Iris pigment epithelial cell (primary cell): Measurements from ENCODE around the gene CENPB.
"Not testable (repeated sequence)": the region's sequence is repeated elsewhere in the genome, so short reads cannot be mapped to it uniquely, and the experiment has no call there.

Source experiments
- DNase-seq: peaks from one replicate; pipeline ENCODE4 v3.0.0-alpha.2; 2011; ENCODE audit warnings: low read depth

The CENPB gene, protein sequence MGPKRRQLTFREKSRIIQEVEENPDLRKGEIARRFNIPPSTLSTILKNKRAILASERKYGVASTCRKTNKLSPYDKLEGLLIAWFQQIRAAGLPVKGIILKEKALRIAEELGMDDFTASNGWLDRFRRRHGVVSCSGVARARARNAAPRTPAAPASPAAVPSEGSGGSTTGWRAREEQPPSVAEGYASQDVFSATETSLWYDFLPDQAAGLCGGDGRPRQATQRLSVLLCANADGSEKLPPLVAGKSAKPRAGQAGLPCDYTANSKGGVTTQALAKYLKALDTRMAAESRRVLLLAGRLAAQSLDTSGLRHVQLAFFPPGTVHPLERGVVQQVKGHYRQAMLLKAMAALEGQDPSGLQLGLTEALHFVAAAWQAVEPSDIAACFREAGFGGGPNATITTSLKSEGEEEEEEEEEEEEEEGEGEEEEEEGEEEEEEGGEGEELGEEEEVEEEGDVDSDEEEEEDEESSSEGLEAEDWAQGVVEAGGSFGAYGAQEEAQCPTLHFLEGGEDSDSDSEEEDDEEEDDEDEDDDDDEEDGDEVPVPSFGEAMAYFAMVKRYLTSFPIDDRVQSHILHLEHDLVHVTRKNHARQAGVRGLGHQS

GRCh38 chr20:3786665-3787323, at the start of gene CENPB:
Gene CENPB (minus strand): TSS chr20:3786740. CDS start chr20:3786483, 257 bp downstream.
- peak; percentile 80 for DNase-seq

DNA sequence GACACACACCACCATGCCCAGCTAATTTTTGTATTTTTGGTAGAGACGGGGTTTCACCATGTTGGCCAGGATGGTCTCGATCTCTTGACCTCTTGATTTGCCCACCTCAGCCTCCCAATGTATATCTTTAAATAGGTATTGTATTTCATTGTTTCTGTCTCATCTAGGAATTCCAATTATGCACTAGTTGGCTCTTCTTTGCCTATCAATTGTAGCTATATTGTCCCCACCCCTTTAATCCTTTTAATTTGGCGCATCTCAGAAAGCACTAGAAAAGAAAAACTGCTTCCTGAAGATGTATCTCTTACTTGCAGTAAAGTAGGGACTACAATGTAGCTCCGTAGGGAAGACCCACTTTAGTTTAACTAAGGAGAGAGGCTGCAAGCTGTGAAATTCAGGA, 49.6 kb upstream of the CENPB start:
- no peak for DNase-seq

DNA sequence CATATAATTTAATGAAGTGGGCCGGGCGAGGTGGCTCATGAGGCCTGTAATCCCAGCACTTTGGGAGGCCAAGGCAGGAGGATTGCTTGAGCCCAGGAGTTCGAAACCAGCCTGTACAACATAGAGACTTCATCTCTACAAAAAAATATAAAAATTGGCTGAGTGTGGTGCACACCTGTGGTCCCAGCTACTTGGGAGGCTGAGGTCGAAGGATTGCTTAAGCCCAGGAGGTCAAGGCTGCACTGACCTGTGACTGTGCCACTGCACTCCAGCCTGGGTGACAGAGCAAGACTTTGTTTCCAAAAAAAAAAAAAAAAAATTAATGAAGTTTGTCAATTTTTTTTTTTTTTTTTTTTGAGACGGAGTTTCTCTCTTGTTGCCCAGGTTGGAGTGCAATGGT, 43.4 kb upstream of the CENPB start:
- DNase-seq = not testable (repeated sequence)

- no peak for DNase-seq
These were observed 42.3 kb upstream of the CENPB start for GRCh38 chr20:3828798-3829197.

- no peak for DNase-seq
These were observed 39.9 kb upstream of the CENPB start for GRCh38 chr20:3826420-3826819.

DNA sequence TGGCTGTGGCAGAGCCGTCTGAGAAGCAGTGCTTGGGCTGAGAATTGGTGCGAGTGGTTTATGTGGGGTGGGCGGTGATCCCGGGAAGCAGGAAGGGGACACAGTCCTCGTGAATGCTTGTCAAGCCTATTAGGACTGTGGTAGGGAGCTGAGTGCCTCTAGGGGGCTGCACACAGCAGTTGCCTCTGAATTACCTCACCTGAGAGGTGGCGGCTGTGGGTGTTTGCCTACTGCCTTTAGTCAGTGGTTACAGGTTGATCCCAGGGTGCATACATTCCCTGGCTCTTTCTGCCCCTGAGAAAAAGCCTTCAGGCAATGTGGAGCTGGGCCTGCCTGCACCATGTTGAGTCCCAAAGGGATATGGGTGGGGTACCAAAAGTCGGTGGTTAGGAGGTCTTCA, 39.0 kb upstream of the CENPB start:
- no peak for DNase-seq

DNA sequence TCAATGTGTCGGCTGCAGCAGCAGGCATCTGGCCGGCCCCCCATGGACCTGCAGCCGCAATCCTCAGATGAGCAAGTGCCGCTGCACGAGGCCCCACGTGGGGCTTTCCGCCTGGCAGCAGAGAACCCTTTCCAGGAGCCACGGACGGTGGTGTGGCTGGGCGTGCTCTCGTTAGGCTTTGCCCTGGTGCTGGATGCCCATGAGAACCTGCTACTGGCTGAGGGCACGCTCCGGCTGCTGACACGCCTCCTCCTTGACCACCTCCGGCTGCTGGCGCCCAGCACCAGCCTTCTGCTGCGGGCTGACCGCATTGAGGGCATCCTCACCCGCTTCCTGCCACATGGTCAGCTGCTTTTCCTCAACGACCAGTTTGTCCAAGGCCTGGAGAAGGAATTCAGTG, 37.3 kb upstream of the CENPB start:
- DNase-seq = no peak

GRCh38 chr20:3821996-3822395, 35.5 kb upstream of the CENPB start:
- DNase-seq = no peak

- DNase-seq = no peak
These were observed 34.6 kb upstream of the CENPB start for GRCh38 chr20:3820901-3821727.

- DNase-seq = peak; percentile 96
These were observed 33.7 kb upstream of the CENPB start, which contains the start of gene AP5S1 for GRCh38 chr20:3820048-3820900. Gene AP5S1 (plus strand): TSS chr20:3820547. CDS start chr20:3822118, 1,571 bp downstream.

- no peak for DNase-seq
These were observed 33.0 kb upstream of the CENPB start for GRCh38 chr20:3819411-3820047.

DNA sequence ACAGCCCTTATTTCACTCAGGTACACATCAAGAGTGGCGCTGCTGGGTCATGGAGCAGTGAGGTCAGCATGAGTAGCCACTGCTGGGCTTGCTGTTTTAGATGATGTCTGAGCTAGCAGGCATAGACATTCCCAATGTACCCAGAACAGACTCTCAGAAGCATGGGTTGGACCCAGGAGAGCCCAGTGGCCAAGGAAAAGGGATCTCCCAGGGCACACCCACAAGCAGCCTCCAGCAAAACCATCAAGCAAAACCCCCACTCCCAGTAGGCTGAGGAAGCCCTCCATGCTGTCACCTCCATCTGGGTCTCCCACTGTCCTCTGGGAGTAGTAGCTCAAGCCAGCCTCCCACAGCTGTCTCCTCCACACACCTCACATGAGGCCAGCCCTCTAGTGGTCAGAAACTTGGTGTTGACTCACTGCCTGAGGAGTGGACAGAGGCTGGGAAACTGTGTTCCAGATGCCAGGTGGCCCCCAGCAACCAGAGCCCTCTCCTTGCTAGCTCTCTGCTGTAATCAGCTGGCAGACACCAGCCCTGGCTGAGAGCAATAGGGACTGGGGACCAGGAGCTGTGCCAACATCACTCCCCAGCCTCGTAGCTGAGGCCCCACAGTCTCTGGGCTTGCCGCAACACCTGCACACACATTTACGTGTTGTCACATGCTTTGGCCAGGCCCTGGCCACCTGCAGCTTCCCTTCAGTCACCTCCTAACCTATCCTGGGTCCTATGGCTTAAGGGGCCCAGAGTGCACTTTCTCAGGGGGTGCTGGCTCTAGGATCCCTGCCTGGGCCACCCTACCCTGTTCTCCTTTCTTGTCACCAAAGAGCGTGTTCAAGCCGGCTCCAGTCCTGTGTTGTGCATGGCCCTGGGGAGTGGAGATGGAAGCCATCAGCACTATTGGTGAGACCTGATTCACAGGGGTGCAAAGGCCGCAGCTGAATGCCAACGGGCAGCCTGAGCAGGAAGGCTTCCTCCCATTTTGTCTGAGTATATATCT, 31.9 kb upstream of the CENPB start:
- DNase-seq = peak; percentile 79

DNA sequence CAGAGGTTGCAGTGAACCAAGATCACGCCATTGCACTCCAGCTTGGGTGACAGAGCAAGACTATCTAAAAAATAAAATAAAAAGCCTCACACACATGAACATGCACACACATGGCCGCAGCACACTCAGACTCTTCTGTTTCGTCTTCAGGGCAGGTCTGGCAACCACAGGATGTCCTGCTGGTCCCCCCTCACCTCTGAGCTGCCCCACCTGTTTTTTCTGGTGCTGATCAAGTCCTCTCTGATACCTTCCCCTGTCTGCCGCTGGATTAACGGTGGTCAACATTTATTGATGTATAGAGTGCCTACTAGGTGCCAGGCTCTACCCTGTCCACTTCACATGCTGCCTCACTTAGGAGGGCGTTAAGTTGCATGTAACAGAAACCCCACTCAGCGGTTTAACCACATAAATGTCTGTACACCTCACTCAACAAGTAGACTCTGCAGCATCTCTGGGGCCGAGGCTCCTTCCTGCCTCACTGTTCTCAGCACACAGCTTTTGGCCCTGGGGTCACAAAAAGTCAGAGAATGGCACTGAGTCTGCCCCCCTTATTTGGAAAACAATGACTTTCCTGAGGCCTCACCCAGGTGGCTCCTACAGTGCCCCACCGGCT, 29.3 kb upstream of the CENPB start:
- no peak for DNase-seq

- no peak for DNase-seq
These were observed 28.5 kb upstream of the CENPB start for GRCh38 chr20:3814928-3815495.

DNA sequence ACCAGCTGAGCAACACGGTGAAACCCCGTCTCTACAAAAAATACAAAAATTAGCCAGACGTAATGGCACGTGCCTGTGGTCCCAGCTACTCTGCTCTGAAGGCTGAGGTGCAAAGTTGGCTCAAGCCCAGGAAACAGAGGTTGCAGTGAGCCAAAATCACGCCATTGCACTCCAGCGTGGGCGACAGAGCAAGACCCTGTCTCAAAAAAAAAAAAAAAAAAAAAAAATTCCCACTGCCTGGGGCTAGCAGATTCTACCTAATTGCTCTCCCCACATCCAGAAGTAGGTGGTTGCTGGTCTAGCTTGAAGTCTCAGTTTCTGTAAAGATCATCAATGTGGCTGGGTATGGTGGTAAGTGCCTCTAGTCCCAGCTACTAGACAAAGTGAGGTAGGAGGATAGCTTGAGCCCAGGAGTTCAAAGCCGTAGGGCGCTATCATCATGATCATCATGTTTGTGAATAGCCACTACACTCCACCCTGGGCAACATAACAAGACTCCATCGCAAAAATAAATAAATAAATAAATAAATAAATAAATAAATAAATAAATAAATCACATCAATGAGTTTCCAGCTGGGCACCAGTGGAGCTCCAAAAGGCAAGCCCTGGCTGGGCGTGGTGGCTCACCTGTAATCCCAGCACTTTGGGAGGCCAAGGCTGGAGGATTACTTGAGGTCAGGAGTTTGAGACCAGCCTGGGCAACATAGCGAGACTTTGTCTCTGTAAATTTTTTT, 27.5 kb upstream of the CENPB start:
- DNase-seq = no peak

DNA sequence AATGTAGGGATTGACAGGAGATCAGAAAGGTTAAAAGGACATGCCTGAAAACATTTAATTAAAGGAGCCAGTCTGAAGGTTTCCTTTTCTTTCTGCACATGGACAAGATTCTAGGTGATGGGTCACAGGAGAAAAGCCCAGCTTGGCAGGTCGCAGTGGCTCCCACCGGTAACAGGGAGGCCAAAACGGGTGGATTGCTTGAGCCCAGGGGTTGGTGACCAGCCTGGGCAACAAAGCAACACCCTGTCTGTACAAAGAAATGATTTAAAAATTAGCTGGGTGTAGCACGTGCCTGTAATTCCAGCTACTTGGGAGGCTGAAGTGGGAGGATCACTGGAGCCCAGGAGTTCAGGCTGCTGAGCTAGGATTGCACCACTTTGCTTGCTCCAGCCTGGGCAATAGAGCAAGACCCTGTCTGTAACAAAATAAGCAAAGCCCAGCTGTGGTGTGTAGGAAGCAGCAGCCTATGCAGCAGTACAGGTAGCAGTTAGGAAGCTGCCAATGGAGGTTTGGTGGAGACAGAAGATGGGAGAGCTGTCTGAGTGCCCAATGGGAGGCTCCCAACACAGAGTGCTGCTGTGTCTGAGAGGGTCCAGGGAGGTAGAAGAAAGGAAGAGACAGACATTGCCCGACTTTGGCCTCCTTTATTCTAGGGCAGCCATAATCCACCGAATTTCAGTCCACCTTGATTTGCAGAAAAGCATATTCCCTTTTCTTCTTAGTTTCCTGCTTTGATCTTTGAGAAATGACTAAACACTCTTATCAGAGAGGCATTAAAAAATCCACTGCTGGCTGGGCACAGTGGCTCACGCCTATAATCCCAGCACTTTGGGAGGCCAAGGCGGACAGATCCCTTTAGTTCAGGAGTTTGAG, 26.7 kb upstream of the CENPB start:
- no peak for DNase-seq

GRCh38 chr20:3812259-3812681, 25.7 kb upstream of the CENPB start:
- DNase-seq = no peak
